ENCODE measurements around the gene SH3PXD2A. TPM values are rescaled to one million over a fixed set of nuclear protein-coding genes. Genes with fewer than 3 reads are reported as not detected.

SH3PXD2A gene
- total and polyA plus RNA-seq, 3 donors from 2014 or later: 10.8 to 12.1 (median 12.0) TPM

GRCh38 chr10:103703941-103704919 is 151.1 kb downstream of the SH3PXD2A start:
- intact Hi-C loops (cut with DNase I; ENCODE audit: low total_unique reads): no loop called here
- Histone ChIP-seq H3K27me3 (no peaks in the 10 kb centered on the region), H3K4me1 (peaks cover 5% of the 10 kb centered on the region), H3K36me3 (ENCODE audit: low read depth, missing control alignments) (no peaks in the 10 kb centered on the region), H3K4me3 (no peak overlapping the region), H3K9me3 (no peaks in the 10 kb centered on the region), H3K27ac (no peak overlapping the region)
- WGBS, 2 donors: 74 to 82% methylated on average over 5 to 13 of the region's 13 CpGs
- DNase-seq: no peak
- TF ChIP-seq POLR2A (IDR thresholded peaks at IDR 0.05) (no peak), CTCF (IDR thresholded peaks at IDR 0.05) (no peak)

GRCh38 chr10:103701380-103702222 is 153.8 kb downstream of the SH3PXD2A start:
- no peaks in the 10 kb centered on the region for H3K4me1 ChIP-seq
- no peak overlapping the region for H3K4me3 ChIP-seq
- intact Hi-C loops (cut with DNase I; ENCODE audit: low total_unique reads): no loop called here
- WGBS, 2 donors: 43% methylated on average over 1 of the region's 1 CpG
- no peak overlapping the region for H3K27ac ChIP-seq
- no peaks in the 10 kb centered on the region for H3K9me3 ChIP-seq
- no peaks in the 10 kb centered on the region for H3K36me3 ChIP-seq (ENCODE audit: low read depth, missing control alignments)
- TF ChIP-seq CTCF (IDR thresholded peaks at IDR 0.05): no peak
- no peak for DNase-seq
- H3K27me3 ChIP-seq: no peaks in the 10 kb centered on the region

GRCh38 chr10:103700436-103700715 is 155.0 kb downstream of the SH3PXD2A start:
- Histone ChIP-seq H3K36me3 (ENCODE audit: low read depth, missing control alignments) (no peaks in the 10 kb centered on the region), H3K9me3 (no peaks in the 10 kb centered on the region), H3K27me3 (no peaks in the 10 kb centered on the region), H3K27ac (no peak overlapping the region), H3K4me3 (no peak overlapping the region), H3K4me1 (no peaks in the 10 kb centered on the region)
- intact Hi-C loops (cut with DNase I; ENCODE audit: low total_unique reads): no loop called here
- TF ChIP-seq CTCF (IDR thresholded peaks at IDR 0.05): no peak
- no peak for TF ChIP-seq POLR2A (IDR thresholded peaks at IDR 0.05)
- DNase-seq: no peak

GRCh38 chr10:103699611-103700435 is 155.6 kb downstream of the SH3PXD2A start:
- DNase-seq: no peak
- intact Hi-C loops (cut with DNase I; ENCODE audit: low total_unique reads): no loop called here

More at GRCh38 chr10:103699611-103700435, 155.6 kb downstream of the SH3PXD2A start:
- Histone ChIP-seq H3K27ac (no peak overlapping the region), H3K9me3 (no peaks in the 10 kb centered on the region), H3K36me3 (ENCODE audit: low read depth, missing control alignments) (no peaks in the 10 kb centered on the region), H3K4me3 (no peak overlapping the region), H3K27me3 (no peaks in the 10 kb centered on the region), H3K4me1 (no peaks in the 10 kb centered on the region)
- WGBS, 2 donors: 83 to 87% methylated on average over 10 of the region's 10 CpGs
- TF ChIP-seq POLR2A (IDR thresholded peaks at IDR 0.05): no peak
- TF ChIP-seq CTCF (IDR thresholded peaks at IDR 0.05): no peak
